Adrenal gland (tissue), 5 donors: Measurements from ENCODE around the gene IQSEC3.
"Not testable (repeated sequence)": the region's sequence is repeated elsewhere in the genome, so short reads cannot be mapped to it uniquely, and the experiment has no call there.

Source experiments
- CTCF ChIP-seq, 6 experiments: fragments of 450-650 bp in 4 of 6; fragments of 200-600 bp in 2 of 6; sonication (generic) in 1 of 6; IDR thresholded peaks; 1 replicate in 5 of 6; 2 replicates in 1 of 6; pipeline versions ENCODE4 v1.5.1 to v1.8.0; 2016 to 2021; ENCODE audit warnings: antibody characterized with exemption in 6 of 6, mild to moderate bottlenecking in 2 of 6, moderate library complexity in 1 of 6
- POLR2A ChIP-seq, 2 donors: fragments of 450-650 bp; IDR thresholded peaks; one replicate each; pipeline ENCODE4 v1.6.1; 2017; ENCODE audit warnings: antibody characterized with exemption in 2 of 2, mild to moderate bottlenecking in 2 of 2, moderate library complexity in 1 of 2
- donor health status: DM: no; HTN: no; CAD: no.

- TF ChIP-seq POLR2A, CTCF (IDR thresholded peaks at IDR 0.05): not testable (repeated sequence)
These were observed 26.9 kb upstream of the IQSEC3 start for GRCh38 chr12:39555-40265.
